Measurements from ENCODE around the gene EREG.

EREG gene

GRCh38 chr4:74385386-74385785 is 20.4 kb downstream of the EREG start:
- H3K4me3 ChIP-seq (ENCODE audit: low read length), result no peak overlapping the region
- no peak for TF ChIP-seq CTCF (IDR thresholded peaks at IDR 0.05; ENCODE audit: insufficient read depth, low read depth, low read length, missing control alignments)
- no peak for DNase-seq (ENCODE audit: low read depth)

GRCh38 chr4:74386159-74386558 is 21.2 kb downstream of the EREG start:
- no peak for DNase-seq (ENCODE audit: low read depth)
- no peak overlapping the region for H3K4me3 ChIP-seq (ENCODE audit: low read length)
- TF ChIP-seq CTCF (IDR thresholded peaks at IDR 0.05; ENCODE audit: insufficient read depth, low read depth, low read length, missing control alignments), result no peak

- TF ChIP-seq CTCF (IDR thresholded peaks at IDR 0.05; ENCODE audit: insufficient read depth, low read depth, low read length, missing control alignments), result no peak
- no peak overlapping the region for H3K4me3 ChIP-seq (ENCODE audit: low read length)
- no peak for DNase-seq (ENCODE audit: low read depth)
These were observed 22.8 kb downstream of the EREG start for GRCh38 chr4:74387790-74388189.

- no peak for TF ChIP-seq CTCF (IDR thresholded peaks at IDR 0.05; ENCODE audit: insufficient read depth, low read depth, low read length, missing control alignments)
- H3K4me3 ChIP-seq (ENCODE audit: low read length), result no peak overlapping the region
- no peak for DNase-seq (ENCODE audit: low read depth)
These were observed 24.5 kb downstream of the EREG start for GRCh38 chr4:74389494-74389893.

GRCh38 chr4:74390677-74391076 is 25.7 kb downstream of the EREG start:
- TF ChIP-seq CTCF (IDR thresholded peaks at IDR 0.05; ENCODE audit: insufficient read depth, low read depth, low read length, missing control alignments), result no peak
- H3K4me3 ChIP-seq (ENCODE audit: low read length), result no peak overlapping the region
- no peak for DNase-seq (ENCODE audit: low read depth)

- no peak for DNase-seq (ENCODE audit: low read depth)
- no peak overlapping the region for H3K4me3 ChIP-seq (ENCODE audit: low read length)
- no peak for TF ChIP-seq CTCF (IDR thresholded peaks at IDR 0.05; ENCODE audit: insufficient read depth, low read depth, low read length, missing control alignments)
These were observed 26.4 kb downstream of the EREG start for GRCh38 chr4:74391346-74391745.

GRCh38 chr4:74391890-74392475 is 27.0 kb downstream of the EREG start:
- H3K4me3 ChIP-seq (ENCODE audit: low read length), result no peak overlapping the region
- no peak for DNase-seq (ENCODE audit: low read depth)
- TF ChIP-seq CTCF (IDR thresholded peaks at IDR 0.05; ENCODE audit: insufficient read depth, low read depth, low read length, missing control alignments), result no peak
